ENCODE results near the gene PMPCA.

Gene PMPCA

DNA sequence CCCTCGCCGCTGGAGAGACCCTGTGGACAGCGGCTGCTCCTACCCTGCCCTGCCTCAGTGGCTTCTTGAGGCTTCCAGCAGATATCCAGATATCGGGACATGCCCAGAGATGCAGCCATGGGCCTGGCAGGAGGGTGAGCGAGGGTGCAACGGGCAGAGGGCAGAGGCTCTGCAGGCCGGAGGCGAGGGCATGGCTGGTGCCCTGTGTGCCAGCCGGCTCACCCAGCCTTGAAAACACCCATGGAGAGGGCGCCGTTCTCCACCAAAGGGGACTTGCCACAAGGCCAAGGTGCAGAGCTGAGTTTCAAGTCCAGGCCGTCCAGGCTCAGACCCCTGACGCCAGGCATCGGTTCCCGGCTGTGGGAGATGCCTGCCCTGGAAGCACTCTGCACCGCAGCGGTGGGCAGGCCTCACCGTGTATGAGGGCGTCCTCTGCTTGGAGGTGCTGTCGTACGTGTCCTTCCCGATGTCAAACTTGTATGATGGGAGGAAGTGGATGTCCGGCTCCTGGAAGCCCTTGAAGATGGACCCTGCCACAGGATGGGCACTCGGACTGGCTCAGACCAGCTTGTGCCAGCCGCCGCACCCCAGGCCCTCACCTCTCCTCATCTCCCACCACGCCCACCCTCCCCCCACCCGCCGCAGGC, 20.3 kb downstream of the PMPCA start:
- Histone ChIP-seq H3K36me3 (replicated peaks) (peaks cover 32% of the 10 kb centered on the region), H3K27ac (no peak overlapping the region), H3K27me3 (replicated peaks) (no peaks in the 10 kb centered on the region), H3K4me3 (ENCODE audit: low read depth, low read length) (no peak overlapping the region)
- no peak for DNase-seq
- TF ChIP-seq, protein P1, sequence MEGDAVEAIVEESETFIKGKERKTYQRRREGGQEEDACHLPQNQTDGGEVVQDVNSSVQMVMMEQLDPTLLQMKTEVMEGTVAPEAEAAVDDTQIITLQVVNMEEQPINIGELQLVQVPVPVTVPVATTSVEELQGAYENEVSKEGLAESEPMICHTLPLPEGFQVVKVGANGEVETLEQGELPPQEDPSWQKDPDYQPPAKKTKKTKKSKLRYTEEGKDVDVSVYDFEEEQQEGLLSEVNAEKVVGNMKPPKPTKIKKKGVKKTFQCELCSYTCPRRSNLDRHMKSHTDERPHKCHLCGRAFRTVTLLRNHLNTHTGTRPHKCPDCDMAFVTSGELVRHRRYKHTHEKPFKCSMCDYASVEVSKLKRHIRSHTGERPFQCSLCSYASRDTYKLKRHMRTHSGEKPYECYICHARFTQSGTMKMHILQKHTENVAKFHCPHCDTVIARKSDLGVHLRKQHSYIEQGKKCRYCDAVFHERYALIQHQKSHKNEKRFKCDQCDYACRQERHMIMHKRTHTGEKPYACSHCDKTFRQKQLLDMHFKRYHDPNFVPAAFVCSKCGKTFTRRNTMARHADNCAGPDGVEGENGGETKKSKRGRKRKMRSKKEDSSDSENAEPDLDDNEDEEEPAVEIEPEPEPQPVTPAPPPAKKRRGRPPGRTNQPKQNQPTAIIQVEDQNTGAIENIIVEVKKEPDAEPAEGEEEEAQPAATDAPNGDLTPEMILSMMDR (IDR thresholded peaks at IDR 0.05; ENCODE audit: low read depth, low read length, missing control alignments): no peak
- in situ Hi-C loops (cut with HindIII; ENCODE audit: low pct_ligation_motif_present, low sequenced_read_pairs): no loop called here

DNA sequence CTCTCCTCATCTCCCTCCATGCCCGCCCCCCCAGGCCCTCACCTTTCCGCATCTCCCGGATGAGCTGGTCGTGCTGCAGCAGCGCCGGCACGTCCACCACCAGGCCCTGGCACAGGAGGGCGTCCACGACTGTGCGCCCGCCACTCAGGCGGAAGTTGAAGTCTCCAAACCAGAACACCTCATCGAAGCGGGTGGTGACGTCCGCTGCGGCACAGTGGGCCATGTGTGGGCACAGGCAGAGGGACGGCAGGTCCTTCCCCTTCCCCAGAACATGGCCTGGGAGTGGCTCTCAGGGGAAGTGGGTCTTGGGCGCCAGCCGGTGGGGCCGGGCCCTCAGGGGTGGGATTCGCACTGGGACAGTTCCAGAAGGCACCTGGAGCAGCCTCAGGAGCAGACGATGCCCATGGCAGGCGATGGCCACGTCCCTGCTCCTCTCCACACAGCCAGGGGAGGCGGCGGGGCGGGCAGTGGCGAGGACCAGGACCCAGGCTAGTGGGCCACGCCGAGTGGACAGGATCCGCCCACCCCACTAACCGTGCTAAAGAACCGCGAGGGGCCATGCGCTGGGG, 21.4 kb downstream of the PMPCA start:
- H3K27ac ChIP-seq: no peak overlapping the region
- in situ Hi-C loops (cut with HindIII; ENCODE audit: low pct_ligation_motif_present, low sequenced_read_pairs): no loop called here
- peaks cover 35% of the 10 kb centered on the region for H3K36me3 ChIP-seq (replicated peaks)
- TF ChIP-seq, protein P1 (IDR thresholded peaks at IDR 0.05; ENCODE audit: low read depth, low read length, missing control alignments): no peak
- H3K4me3 ChIP-seq (ENCODE audit: low read depth, low read length): no peak overlapping the region
- no peak for DNase-seq
- no peaks in the 10 kb centered on the region for H3K27me3 ChIP-seq (replicated peaks)

DNA sequence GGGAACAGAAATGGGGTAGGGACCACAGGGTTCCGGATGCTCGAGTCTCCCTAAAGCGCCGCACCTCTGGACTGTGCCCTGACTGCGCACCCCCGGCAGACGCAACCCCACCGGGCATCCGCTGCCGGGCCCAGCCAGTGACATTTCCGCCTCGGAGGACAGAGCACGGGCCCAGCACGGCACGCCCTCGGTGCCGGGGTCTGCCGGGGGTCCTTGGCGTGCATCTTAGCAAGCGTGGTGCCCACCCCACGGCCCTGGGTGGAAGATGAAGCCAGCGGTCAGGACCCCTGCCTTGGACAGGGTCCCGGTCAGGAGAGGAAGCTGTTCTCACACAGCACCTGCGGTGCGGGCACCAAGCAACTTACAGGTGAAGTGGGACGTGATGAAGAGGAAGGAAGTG, 22.1 kb downstream of the PMPCA start:
- in situ Hi-C loops (cut with HindIII; ENCODE audit: low pct_ligation_motif_present, low sequenced_read_pairs): no loop called here
- TF ChIP-seq, protein P1 (IDR thresholded peaks at IDR 0.05; ENCODE audit: low read depth, low read length, missing control alignments): no peak
- Histone ChIP-seq H3K27me3 (replicated peaks) (no peaks in the 10 kb centered on the region), H3K36me3 (replicated peaks) (peaks cover 33% of the 10 kb centered on the region), H3K4me3 (ENCODE audit: low read depth, low read length) (no peak overlapping the region), H3K27ac (no peak overlapping the region)
- no peak for DNase-seq

DNA sequence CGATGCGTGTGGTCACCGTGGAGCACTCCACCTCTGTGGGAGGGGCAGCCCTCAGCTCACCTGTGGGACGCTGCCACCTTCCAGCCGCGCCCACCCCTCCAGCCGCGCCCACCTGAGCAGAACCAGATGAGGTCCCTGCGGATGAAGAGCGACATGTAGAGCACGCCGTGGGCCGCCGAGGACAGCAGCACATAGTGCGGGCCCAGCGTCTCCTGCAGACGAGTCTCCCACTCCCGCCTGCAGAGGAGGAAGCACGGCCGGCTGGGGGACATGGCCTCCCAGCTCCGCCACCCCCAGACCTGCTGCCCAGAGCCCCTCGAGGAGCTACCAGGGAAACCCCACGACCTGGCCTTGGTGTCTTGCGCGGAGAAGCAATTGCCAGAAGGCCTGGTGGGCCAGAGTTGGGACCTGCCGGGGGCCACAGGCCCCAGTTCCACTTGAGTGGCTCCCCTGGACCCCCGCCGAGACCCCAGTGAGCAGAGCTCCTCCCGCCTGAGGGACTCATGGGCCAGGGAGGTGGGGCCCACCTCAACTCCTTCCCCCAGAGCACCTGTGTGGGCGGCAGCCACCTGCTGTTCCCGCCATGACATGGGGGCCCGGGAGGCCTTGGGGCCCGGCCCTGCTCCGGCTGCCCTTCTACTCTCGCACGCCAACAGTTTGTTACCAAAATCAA, 22.7 kb downstream of the PMPCA start:
- in situ Hi-C loops (cut with HindIII; ENCODE audit: low pct_ligation_motif_present, low sequenced_read_pairs): no loop called here
- no peak overlapping the region for H3K4me3 ChIP-seq (ENCODE audit: low read depth, low read length)
- H3K27me3 ChIP-seq (replicated peaks): no peaks in the 10 kb centered on the region
- TF ChIP-seq, protein P1 (IDR thresholded peaks at IDR 0.05; ENCODE audit: low read depth, low read length, missing control alignments): no peak
- peaks cover 33% of the 10 kb centered on the region for H3K36me3 ChIP-seq (replicated peaks)
- H3K27ac ChIP-seq: no peak overlapping the region
- DNase-seq: no peak

DNA sequence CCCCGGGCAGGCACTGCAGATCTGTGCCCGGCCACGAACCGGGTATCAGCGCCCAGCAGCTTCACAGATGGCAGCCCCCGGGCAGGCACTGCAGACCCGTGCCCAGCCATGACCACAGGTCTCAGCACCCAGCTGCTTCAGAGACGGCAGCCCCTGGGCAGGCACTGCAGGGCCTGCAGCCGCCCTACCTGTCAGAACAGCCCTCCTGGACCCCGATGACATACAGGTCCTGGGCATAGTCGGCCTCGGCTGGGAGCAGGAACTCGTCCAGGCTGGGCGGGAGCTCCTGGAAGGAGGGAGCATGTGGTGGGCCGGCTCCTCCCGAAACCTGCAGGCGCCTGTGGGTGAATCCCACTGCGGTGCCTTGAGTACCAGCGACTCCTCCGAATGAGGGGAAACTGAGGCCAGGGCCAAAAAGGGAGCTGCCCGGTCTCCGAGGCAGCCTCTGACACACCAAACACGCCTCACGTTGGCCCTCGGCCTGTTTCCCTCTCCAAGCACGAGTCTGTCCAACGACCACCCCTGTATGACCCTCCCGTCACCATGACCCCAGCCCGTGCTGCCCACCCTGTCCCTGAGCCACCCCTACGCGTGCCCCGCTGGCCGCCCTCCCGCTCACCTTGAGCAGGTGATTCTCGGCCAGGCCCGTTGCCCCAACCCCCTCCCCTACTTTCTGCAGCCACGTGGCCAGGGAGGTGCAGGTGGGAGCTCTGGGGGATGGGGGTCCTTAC, 23.6 kb downstream of the PMPCA start:
- TF ChIP-seq, protein P1 (IDR thresholded peaks at IDR 0.05; ENCODE audit: low read depth, low read length, missing control alignments): no peak
- in situ Hi-C loops (cut with HindIII; ENCODE audit: low pct_ligation_motif_present, low sequenced_read_pairs): no loop called here
- no peak overlapping the region for H3K4me3 ChIP-seq (ENCODE audit: low read depth, low read length)
- H3K27me3 ChIP-seq (replicated peaks): no peaks in the 10 kb centered on the region
- peaks cover 29% of the 10 kb centered on the region for H3K36me3 ChIP-seq (replicated peaks)
- no peak overlapping the region for H3K27ac ChIP-seq
- DNase-seq: no peak
